GM21529 (cell line): ENCODE results near the gene LY6G6D.
A peak's percentile ranks its signal among the peaks of the same experiment; 100 is the strongest.

ENCODE experiments used
- ATAC-seq: cut with Tn5 transposase; IDR thresholded peaks from one replicate; pipeline ENCODE4 v1.9.1; 2021; ENCODE audit not compliant: unreplicated experiment

The LY6G6D gene

GRCh38 chr6:31734247-31734820 lies 19.2 kb downstream of the LY6G6D start:
- no peak for ATAC-seq

GRCh38 chr6:31734821-31735406 lies 19.8 kb downstream of the LY6G6D start:
- ATAC-seq: peak; percentile 29

- peak; percentile 24 for ATAC-seq
Observed at GRCh38 chr6:31736021-31736767, 21.0 kb downstream of the LY6G6D start, which contains the start of gene CLIC1. TSS of gene CLIC1 (minus strand) at chr6:31736530. CDS start at chr6:31736300, 230 bp downstream.

- ATAC-seq: no peak
Observed at GRCh38 chr6:31736768-31737314, 21.7 kb downstream of the LY6G6D start.

- no peak for ATAC-seq
Observed at GRCh38 chr6:31737315-31737990, 22.3 kb downstream of the LY6G6D start.

- peak; percentile 24 for ATAC-seq
Observed at GRCh38 chr6:31737991-31738979, 23.1 kb downstream of the LY6G6D start.

- peak; percentile 74 for ATAC-seq
Observed at GRCh38 chr6:31739639-31740396, 24.7 kb downstream of the LY6G6D start, which contains the start of gene MSH5. TSS of gene MSH5 (plus strand) at chr6:31740005. CDS start at chr6:31740467, 462 bp downstream.

- no peak for ATAC-seq
Observed at GRCh38 chr6:31740397-31741223, 25.5 kb downstream of the LY6G6D start.

- ATAC-seq: no peak
Observed at GRCh38 chr6:31741815-31742214, 26.7 kb downstream of the LY6G6D start.

GRCh38 chr6:31742894-31743293 lies 27.7 kb downstream of the LY6G6D start:
- no peak for ATAC-seq

GRCh38 chr6:31744422-31744821 lies 29.3 kb downstream of the LY6G6D start:
- ATAC-seq: no peak

GRCh38 chr6:31749301-31750036 lies 34.3 kb downstream of the LY6G6D start:
- no peak for ATAC-seq

GRCh38 chr6:31750411-31751022 lies 35.4 kb downstream of the LY6G6D start:
- no peak for ATAC-seq

GRCh38 chr6:31752739-31753319 lies 37.7 kb downstream of the LY6G6D start:
- ATAC-seq: no peak

- no peak for ATAC-seq
Observed at GRCh38 chr6:31758281-31758680, 43.1 kb downstream of the LY6G6D start.

GRCh38 chr6:31760790-31761189 lies 45.6 kb downstream of the LY6G6D start:
- no peak for ATAC-seq

GRCh38 chr6:31761343-31761742 lies 46.2 kb downstream of the LY6G6D start:
- ATAC-seq: no peak
